Endometrial microvascular endothelial cells (primary cell): ENCODE measurements around the gene TWIST2. TPM values are rescaled to one million over a fixed set of nuclear protein-coding genes. Genes with fewer than 3 reads are reported as not detected.

Source experiments
- in situ Hi-C: cut with HindIII; loops from 2 replicates; pipeline ENCODE4 v1.10.0; 2017; ENCODE audit warnings: low sequenced_read_pairs, low pct_unique_long_range_greater_than_20kb; ENCODE audit errors: inconsistent ontology term
- total RNA-seq: library from RNA; depleted of rRNA; stranded (reverse); fragments of >200 nt; gene quantifications from one replicate; pipeline ENCODE4 v1.2.3, GENCODE V29; 2015; ENCODE audit errors: inconsistent ontology term

The TWIST2 gene
- total RNA-seq, 1 donor from 2014 or later, result 1.1 TPM

- in situ Hi-C loops, result no loop called here
Observed at GRCh38 chr2:238866656-238867277, 18.9 kb downstream of the TWIST2 start.

DNA sequence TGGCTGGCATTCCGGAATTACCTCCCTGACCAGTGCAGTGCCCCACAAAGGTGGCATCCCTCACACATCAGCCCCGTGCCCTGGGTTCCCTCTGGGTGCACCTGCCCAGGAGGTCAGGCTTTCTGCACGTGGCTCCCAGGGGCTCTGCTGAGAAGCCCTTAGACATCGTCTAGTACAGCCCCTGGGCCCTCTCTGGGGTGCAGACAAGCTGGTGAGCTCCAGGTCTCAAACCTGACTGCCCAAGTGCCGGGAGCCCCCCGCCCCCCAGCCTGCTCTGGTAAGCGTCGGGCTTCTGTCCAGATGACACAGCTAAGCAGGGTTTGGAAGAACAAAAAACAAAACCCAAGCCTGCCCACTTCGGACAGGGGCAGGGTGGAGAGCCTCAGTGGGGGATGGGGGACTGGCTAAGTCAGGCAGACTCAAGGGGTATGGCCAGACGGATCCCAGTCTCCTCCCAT is 20.2 kb downstream of the TWIST2 start:
- in situ Hi-C loops, result no loop called here

GRCh38 chr2:238868616-238869292 is 20.9 kb downstream of the TWIST2 start:
- in situ Hi-C loops, result no loop called here

DNA sequence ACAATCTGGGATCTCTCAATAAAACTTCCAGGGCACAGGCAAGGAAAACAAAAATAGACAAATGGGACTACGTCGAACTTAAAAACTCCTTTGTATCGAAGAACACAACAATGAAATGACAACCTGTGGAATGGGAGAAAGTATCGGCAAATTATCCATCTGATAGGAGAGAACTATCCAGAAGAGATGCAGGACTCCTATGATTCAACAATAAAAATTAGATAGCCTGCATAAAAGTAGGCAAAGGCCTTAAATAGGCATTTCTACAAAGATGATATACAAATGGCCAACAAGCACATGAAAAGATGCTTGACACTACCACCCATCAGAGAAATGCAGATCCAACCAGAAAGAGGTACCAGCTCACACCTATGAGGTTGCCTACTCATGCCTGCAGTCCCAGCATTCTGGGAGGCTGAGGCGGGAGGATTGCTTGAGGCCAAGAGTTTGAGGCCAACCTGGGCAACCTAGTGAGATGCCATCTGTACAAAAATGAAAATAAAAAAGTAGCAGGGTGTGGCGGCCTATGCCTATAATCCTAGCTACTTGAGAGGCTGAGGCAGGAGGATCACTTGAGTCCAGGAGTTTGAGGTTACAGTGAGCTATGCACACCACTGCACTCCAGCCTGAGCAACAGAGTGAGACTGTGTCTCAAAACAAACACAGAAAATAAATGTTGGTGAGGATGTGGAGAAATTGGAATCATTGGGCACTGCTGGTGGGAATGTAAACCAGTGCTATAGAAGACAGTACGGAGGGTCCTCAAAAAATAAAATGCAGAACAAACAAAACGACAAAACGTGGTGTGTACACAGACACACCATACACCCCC is 21.6 kb downstream of the TWIST2 start:
- in situ Hi-C loops, result no loop called here

GRCh38 chr2:238870261-238870660 is 22.4 kb downstream of the TWIST2 start:
- in situ Hi-C loops, result no loop called here

DNA sequence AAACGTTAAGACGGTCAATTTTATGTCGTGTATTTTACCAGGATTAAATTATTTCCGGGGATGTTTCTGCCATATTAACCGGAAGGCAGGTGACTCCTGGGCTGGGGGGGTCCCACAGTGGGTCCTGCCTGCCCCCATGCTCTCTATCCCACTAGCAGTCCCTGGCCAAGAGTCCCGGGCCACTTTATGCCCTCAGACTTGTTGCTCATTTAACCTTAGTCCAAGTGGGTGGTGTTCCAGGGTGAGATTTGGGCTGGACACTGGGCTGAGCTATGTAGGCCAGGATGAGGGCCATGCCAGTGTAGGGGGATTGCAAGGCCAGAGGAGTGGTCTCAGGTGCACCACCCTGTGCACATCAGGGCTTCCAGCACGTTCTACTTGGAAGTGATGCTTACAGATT is 24.1 kb downstream of the TWIST2 start:
- in situ Hi-C loops, result no loop called here

DNA sequence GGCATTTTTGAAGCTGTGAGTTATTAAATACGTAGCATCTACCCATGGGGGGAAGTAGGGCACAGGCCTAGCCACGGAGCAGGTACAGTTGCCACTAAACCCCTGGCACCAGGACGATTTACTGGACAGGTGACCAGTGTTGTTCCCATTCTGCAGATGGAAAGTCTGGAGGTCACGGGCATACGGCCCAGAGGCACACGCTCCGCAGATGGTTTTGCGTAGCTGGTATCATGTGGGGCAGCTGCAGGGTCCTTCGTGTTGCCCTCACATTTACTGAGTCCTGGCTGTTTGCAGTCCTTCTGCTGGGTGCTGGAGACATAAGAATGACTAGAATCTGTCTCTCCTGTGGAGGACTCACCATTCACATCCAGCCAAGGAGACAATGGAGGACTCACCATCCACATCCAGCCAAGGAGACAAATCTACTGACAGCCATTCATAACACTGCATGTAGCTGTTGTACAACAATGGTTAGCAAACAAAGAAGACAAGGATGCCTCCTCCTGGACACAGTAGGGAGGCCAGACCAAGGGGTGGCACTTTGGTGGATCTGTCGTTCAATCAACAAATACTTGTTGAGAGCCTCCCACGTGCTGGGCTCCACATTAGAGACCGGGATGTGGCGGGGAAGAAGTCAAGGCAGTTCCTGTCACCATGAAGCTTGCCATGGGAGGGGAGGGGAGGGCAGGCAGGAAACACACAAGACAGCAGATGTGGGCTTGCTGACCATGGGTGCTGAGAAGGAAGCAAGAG is 24.9 kb downstream of the TWIST2 start:
- in situ Hi-C loops, result no loop called here

DNA sequence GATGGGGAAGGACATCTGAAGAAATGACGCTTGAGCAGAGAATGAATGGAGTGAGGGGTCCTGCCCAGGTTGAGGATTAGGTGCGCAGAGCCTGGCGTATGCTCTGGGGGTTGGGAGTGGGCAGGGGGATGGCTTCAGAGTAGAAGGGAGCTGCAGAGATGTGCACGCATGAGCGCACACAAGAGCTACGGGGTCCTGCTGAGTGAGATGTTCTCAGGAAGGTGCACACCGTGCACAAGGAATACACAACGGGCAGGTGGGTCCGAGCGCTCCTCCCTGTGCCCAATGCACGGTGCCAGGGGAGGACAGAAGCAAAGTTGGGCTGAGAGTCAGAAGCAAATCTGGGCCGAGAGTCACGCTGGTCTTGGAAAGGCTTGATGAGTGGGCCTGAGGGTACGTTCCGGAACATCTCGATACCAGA is 25.5 kb downstream of the TWIST2 start:
- in situ Hi-C loops, result no loop called here

DNA sequence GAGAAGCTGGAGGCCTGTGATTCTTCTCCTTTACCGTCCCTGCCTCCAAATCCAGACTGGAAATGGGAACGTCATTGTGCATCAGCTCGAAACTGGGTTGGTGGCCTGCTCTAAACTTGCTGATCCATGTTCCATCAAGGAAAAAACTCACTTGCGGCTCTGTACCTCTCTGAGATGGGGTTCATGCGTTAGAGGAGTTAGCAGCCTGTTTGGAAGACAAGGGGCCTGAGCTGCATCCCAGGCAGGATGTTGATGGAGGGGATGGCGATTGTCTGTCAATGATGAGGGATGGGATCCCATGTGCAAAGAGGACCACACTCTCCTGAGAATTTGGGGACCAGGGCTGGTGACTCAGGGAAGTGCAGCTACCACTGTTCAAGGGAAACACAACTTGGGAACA is 26.0 kb downstream of the TWIST2 start:
- in situ Hi-C loops, result no loop called here

GRCh38 chr2:238874330-238875050 is 26.6 kb downstream of the TWIST2 start:
- in situ Hi-C loops, result no loop called here

- in situ Hi-C loops, result no loop called here
Observed at GRCh38 chr2:238875101-238875470, 27.2 kb downstream of the TWIST2 start.

DNA sequence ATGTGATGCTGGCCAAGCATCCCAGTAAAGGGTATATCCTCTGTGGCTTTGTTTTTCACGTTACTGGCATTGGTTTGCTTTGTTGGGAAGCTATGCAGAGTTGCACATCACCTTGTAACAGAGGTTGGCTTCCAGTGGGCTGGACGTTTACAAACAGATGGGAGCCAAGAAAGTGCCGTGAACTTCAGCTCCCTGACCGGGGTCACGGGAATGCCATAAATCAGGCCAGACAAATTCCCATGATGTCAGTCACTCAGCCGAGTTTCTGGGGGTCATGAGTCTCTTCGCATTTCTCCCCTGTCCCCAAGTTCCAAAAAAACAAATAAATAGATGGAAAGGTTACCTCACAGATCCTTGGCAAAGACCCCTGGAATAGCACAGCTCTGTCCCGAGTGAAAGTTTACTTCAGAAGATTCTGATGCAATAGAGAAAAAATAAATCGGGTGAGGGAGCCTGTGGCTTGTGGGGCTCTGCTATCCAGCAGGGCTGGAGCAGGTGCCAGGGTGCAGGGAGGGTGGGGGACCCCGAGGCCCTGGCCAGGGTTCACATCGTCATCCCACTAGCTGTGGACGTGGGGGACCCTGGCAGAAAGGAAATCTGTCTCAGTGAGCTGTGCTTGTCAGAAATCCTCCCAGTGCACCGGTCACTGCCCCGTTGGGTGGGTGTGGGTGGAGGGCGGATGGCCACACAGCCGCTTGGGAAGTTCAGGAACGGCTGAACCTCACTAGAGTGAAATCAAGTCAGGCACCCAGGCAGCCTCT is 27.8 kb downstream of the TWIST2 start:
- in situ Hi-C loops, result no loop called here

- in situ Hi-C loops, result no loop called here
Observed at GRCh38 chr2:238876232-238876630, 28.3 kb downstream of the TWIST2 start.

- in situ Hi-C loops, result no loop called here
Observed at GRCh38 chr2:238878051-238878735, 30.3 kb downstream of the TWIST2 start.

GRCh38 chr2:238879043-238879442 is 31.2 kb downstream of the TWIST2 start:
- in situ Hi-C loops, result no loop called here

- in situ Hi-C loops, result no loop called here
Observed at GRCh38 chr2:238879621-238880377, 31.9 kb downstream of the TWIST2 start.
